A673 (cell line): Measurements from ENCODE around the gene NAA15. TPM values are rescaled to one million over a fixed set of nuclear protein-coding genes. Genes with fewer than 3 reads are reported as not detected.
A peak's percentile ranks its signal among the peaks of the same experiment; 100 is the strongest.

ENCODE experiments used
- BruUV-seq: library from RNA; stranded (reverse); fragments of 400-500 nt; replicated peaks from 2 replicates; lab custom pipeline; 2021; lab: Mats Ljungman, UMichigan
- CTCF ChIA-PET: fragments of 300-600 bp; sonication (Branson Sonifier 250); formaldehyde crosslinking; loops from one replicate; lab custom pipeline; 2022; ENCODE audit warnings: antibody characterized with exemption; lab: Charles Lee
- POLR2A ChIA-PET: fragments of 300-600 bp; sonication (Branson Sonifier 250); formaldehyde crosslinking; loops from one replicate; lab custom pipeline; 2022; ENCODE audit warnings: antibody characterized with exemption; ENCODE audit not compliant: low non-redundant PET; lab: Charles Lee
- DNase-seq: peaks from one replicate; pipeline ENCODE4 v3.0.0-alpha.2; 2015; ENCODE audit warnings: low spot score
- H3K27ac ChIP-seq: fragments of 200-600 bp; sonication (generic); 2 replicates; pipeline ENCODE4 v1.5.1; 2016; ENCODE audit warnings: mixed run types, low read depth, mild to moderate bottlenecking, mixed read lengths, antibody characterized with exemption, low read length; ENCODE audit not compliant: poor library complexity, severe bottlenecking
- H3K27me3 ChIP-seq: fragments of 200-600 bp; sonication (generic); replicated peaks from 2 replicates; pipeline ENCODE4 v1.6.1; 2017; ENCODE audit warnings: mixed run types, low read depth, mild to moderate bottlenecking, mixed read lengths, antibody characterized with exemption, low read length; ENCODE audit not compliant: insufficient read depth, poor library complexity
- H3K36me3 ChIP-seq: fragments of 200-600 bp; sonication (generic); 2 replicates; pipeline ENCODE4 v1.6.1; 2016; ENCODE audit warnings: mixed run types, mild to moderate bottlenecking, mixed read lengths, antibody characterized with exemption, low read length; ENCODE audit not compliant: insufficient read depth, poor library complexity, severe bottlenecking
- H3K4me1 ChIP-seq: fragments of 200-600 bp; sonication (generic); 2 replicates; pipeline ENCODE4 v1.6.1; 2017; ENCODE audit warnings: mixed run types, mild to moderate bottlenecking, mixed read lengths, antibody characterized with exemption, low read length; ENCODE audit not compliant: insufficient read depth, poor library complexity, severe bottlenecking
- H3K4me3 ChIP-seq: fragments of 200-600 bp; sonication (generic); 2 replicates; pipeline ENCODE4 v1.5.1; 2016; ENCODE audit warnings: low read depth, mixed run types, mild to moderate bottlenecking, mixed read lengths, low read length; ENCODE audit not compliant: poor library complexity, severe bottlenecking
- H3K9me3 ChIP-seq: fragments of 200-600 bp; sonication (generic); 2 replicates; pipeline ENCODE4 v1.6.1; 2016; ENCODE audit warnings: mixed run types, low read depth, mild to moderate bottlenecking, mixed read lengths, antibody characterized with exemption, low read length; ENCODE audit not compliant: poor library complexity, severe bottlenecking
- CTCF ChIP-seq: fragments of 300-800, 200-600 bp; sonication (generic); conservative IDR thresholded peaks from 2 replicates; pipeline ENCODE4 v1.5.1; 2017; ENCODE audit warnings: low read depth, mild to moderate bottlenecking, antibody characterized with exemption, low read length, moderate library complexity, mixed read lengths
- EZH2 ChIP-seq: fragments of 200-600 bp; sonication (generic); IDR thresholded peaks from 2 replicates; pipeline ENCODE4 v1.6.1; 2017; ENCODE audit warnings: borderline replicate concordance, low read depth, mild to moderate bottlenecking, mixed read lengths, antibody characterized with exemption, low read length; ENCODE audit not compliant: poor library complexity, severe bottlenecking
- intact Hi-C: fragments of 100-400 bp; cut with micrococcal nuclease; formaldehyde crosslinking; loops from one replicate; pipeline ENCODE4 v1.10.0; 2022; ENCODE audit not compliant: unreplicated experiment
- total RNA-seq: library from RNA; stranded (reverse); gene quantifications from 2 replicates; pipeline ENCODE4 v1.2.3, GENCODE V29; 2021

NAA15 gene
- total RNA-seq, 1 experiment from 2014 or later: 123 TPM

DNA sequence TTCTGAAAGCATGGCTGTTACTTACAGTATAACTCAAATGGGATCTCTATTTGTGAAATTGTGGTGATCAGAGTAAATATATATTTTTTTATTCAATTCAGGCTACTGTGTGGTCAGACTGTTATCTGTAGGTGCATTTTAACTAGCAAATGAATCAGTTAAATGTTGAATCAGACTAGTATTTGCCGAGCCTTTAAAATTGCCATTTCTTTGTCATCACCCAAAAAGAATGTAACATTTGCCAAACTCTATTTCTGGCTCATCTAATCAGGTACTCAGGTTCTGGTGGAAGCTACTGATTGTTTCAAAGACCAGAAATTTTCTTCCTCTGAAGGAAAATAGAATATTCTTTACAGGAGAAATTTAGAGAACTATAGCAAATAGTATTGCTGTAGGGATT, 1.8 kb upstream of the NAA15 start:
- Histone ChIP-seq H3K9me3 (peaks cover 4% of the 10 kb centered on the region), H3K4me3 (peak overlapping the region; percentile 93), H3K4me1 (peaks cover 15% of the 10 kb centered on the region), H3K36me3 (peaks cover 10% of the 10 kb centered on the region), H3K27ac (peak overlapping the region; percentile 95), H3K27me3 (no peaks in the 10 kb centered on the region)
- CTCF ChIA-PET: interaction anchor here (0.7 kb wide), 1 partner anchor 269 kb away, joined by 3 read pairs; no protein-coding TSS in a partner anchor
- no peak for DNase-seq
- POLR2A ChIA-PET: no interaction called here
- no TSS peak for BruUV-seq
- no peak for TF ChIP-seq CTCF
- no peak for TF ChIP-seq EZH2
- intact Hi-C loops: loop anchor here (5.0 kb wide), 1 partner anchor 267 kb away; no protein-coding TSS in a partner anchor

DNA sequence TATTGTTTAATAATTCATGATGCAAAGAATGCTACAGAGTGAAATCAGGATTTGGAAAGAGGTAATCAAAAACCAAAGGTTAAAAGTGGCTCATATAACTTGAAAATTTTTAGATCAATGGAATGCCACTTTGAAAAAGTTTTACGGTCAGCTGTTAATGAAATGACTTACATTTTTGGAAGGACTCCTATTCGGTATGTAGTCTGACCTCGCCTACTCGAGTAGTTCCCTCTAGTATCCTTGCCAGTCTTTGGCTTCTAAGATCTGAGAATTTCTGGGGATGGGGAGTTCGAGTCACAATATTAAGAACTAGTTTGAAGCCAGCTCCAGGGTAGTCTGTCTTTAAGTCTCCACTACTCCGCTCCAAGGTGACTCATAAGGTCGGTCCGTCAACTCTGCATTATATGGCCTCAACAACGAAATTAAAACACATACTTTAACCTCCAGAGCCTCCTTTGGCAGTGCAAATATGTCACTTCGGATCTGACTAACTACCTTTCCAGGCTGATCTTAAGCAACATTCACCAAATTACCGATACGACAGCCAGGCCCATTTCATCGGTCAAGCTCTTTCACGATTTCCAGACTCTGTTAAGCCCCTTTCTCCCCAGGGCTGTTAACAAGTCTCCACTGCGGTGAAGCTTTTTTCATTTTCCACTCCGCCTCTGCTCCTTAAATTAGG, 733 bp upstream of the NAA15 start:
- no peak for TF ChIP-seq CTCF
- POLR2A ChIA-PET: no interaction called here
- intact Hi-C loops: loop anchor here (2.0 to 5.0 kb wide), 3 partner anchors 124 to 218 kb away; partner anchors contain the start of gene ELF2
- H3K9me3 ChIP-seq: peaks cover 11% of the 10 kb centered on the region
- H3K4me3 ChIP-seq: peak overlapping the region; percentile 93
- peak overlapping the region; percentile 95 for H3K27ac ChIP-seq
- H3K27me3 ChIP-seq: no peaks in the 10 kb centered on the region
- H3K36me3 ChIP-seq: peaks cover 19% of the 10 kb centered on the region
- CTCF ChIA-PET: no interaction called here
- peaks cover 15% of the 10 kb centered on the region for H3K4me1 ChIP-seq
- peak; percentile 49 for DNase-seq
- BruUV-seq: TSS peak; percentile 81

GRCh38 chr4:139301821-139302611, 711 bp downstream of the NAA15 start, which contains the start of gene NDUFC1:
Gene NDUFC1, minus strand, starts transcription at chr4:139302477. Its CDS starts 6,679 bp downstream, at chr4:139295798.
- H3K36me3 ChIP-seq: peaks cover 34% of the 10 kb centered on the region
- H3K27me3 ChIP-seq: no peaks in the 10 kb centered on the region
- ChIA-PET POLR2A (interaction anchor here (0.5 kb wide), 1 partner anchor 286 kb away, joined by 5 read pairs; no protein-coding TSS in a partner anchor), CTCF (no interaction called here)
- TF ChIP-seq EZH2 (no peak), CTCF (0 out of 2 replicates have a peak, but pooled peaks have one; percentile 22)
- BruUV-seq: no TSS peak
- intact Hi-C loops: loop anchor here (2.0 to 5.0 kb wide), 3 partner anchors 125 to 220 kb away; partner anchors contain the start of gene ELF2
- DNase-seq: peak; percentile 67
- H3K4me3 ChIP-seq: peak within 1 kb of the TSS; percentile 93
- peaks cover 11% of the 10 kb centered on the region for H3K9me3 ChIP-seq
- peaks cover 9% of the 10 kb centered on the region for H3K4me1 ChIP-seq
- peak within 1 kb of the TSS; percentile 95 for H3K27ac ChIP-seq
